Vagina (tissue), 2 donors: ENCODE data around the gene SDCBP2. TPM values are rescaled to one million over a fixed set of nuclear protein-coding genes. Genes with fewer than 3 reads are reported as not detected.

Experiments used
- DNase-seq, 2 donors: peaks; one replicate each; pipeline ENCODE4 v3.0.0-alpha.2; 2017; ENCODE audit errors: extremely low spot score in 2 of 2
- H3K27ac ChIP-seq: fragments of 200-600 bp; sonication (generic); one replicate; pipeline ENCODE4 v1.5.1; 2019
- H3K27me3 ChIP-seq: fragments of 200-600 bp; sonication (generic); one replicate; pipeline ENCODE4 v1.5.1; 2019
- H3K36me3 ChIP-seq, 2 donors: fragments of 200-600 bp; sonication (generic); one replicate each; pipeline ENCODE4 v1.5.1; 2017 to 2019
- H3K4me1 ChIP-seq: fragments of 200-600 bp; sonication (generic); one replicate; pipeline ENCODE4 v1.5.1; 2019
- H3K4me3 ChIP-seq, 2 donors: fragments of 200-600 bp; sonication (generic); 1 replicate in 1 of 2; 2 replicates in 1 of 2; pipeline ENCODE4 v1.5.1; 2016 to 2019
- H3K9me3 ChIP-seq: fragments of 200-600 bp; sonication (generic); one replicate; pipeline ENCODE4 v1.5.1; 2019
- POLR2A ChIP-seq, 2 donors: fragments of 450-650 bp; IDR thresholded peaks; one replicate each; pipeline ENCODE4 v1.6.1; 2017; ENCODE audit warnings: antibody characterized with exemption in 2 of 2, mild to moderate bottlenecking in 2 of 2, moderate library complexity in 2 of 2
- POLR2AphosphoS5 ChIP-seq, 2 donors: sonication (generic); formaldehyde crosslinking; IDR thresholded peaks; one replicate each; pipeline ENCODE4 v1.9.0; 2017; ENCODE audit warnings: antibody characterized with exemption in 2 of 2, mild to moderate bottlenecking in 2 of 2, low read depth in 1 of 2; ENCODE audit not compliant: insufficient read depth in 1 of 2
- intact Hi-C: fragments of 100-400 bp; cut with DNase I; formaldehyde crosslinking; loops from one replicate; pipeline ENCODE4 v1.15.1; 2023
- total RNA-seq: library from RNA; depleted of rRNA; stranded (reverse); fragments of >200 nt; gene quantifications from one replicate; pipeline ENCODE4 v1.2.3, GENCODE V29; 2016
- TF ChIP-seq, protein P1 (sequence below), 3 experiments: fragments of 450-650 bp in 2 of 3; fragments of 200-600 bp in 1 of 3; sonication (generic) in 1 of 3; IDR thresholded peaks; one replicate each; pipeline ENCODE4 v1.5.1; 2017 to 2019; ENCODE audit warnings: antibody characterized with exemption in 3 of 3, mild to moderate bottlenecking in 2 of 3, moderate library complexity in 2 of 3

Gene SDCBP2
- total RNA-seq, 1 donor from 2014 or later, result 43.5 TPM

- Histone ChIP-seq H3K27ac (no peak overlapping the region), H3K27me3 (no peaks in the 10 kb centered on the region), H3K4me1 (no peaks in the 10 kb centered on the region), H3K4me3 (no peak overlapping the region), H3K36me3 (no peaks in the 10 kb centered on the region), H3K9me3 (no peaks in the 10 kb centered on the region)
- no peak for DNase-seq
- intact Hi-C loops, result no loop called here
- no peak for TF ChIP-seq POLR2AphosphoS5 (IDR thresholded peaks at IDR 0.05; ENCODE audit: insufficient read depth in 1 of 2, low read depth in 1 of 2)
- TF ChIP-seq, protein P1, sequence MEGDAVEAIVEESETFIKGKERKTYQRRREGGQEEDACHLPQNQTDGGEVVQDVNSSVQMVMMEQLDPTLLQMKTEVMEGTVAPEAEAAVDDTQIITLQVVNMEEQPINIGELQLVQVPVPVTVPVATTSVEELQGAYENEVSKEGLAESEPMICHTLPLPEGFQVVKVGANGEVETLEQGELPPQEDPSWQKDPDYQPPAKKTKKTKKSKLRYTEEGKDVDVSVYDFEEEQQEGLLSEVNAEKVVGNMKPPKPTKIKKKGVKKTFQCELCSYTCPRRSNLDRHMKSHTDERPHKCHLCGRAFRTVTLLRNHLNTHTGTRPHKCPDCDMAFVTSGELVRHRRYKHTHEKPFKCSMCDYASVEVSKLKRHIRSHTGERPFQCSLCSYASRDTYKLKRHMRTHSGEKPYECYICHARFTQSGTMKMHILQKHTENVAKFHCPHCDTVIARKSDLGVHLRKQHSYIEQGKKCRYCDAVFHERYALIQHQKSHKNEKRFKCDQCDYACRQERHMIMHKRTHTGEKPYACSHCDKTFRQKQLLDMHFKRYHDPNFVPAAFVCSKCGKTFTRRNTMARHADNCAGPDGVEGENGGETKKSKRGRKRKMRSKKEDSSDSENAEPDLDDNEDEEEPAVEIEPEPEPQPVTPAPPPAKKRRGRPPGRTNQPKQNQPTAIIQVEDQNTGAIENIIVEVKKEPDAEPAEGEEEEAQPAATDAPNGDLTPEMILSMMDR (IDR thresholded peaks at IDR 0.05), result no peak
- TF ChIP-seq POLR2A (IDR thresholded peaks at IDR 0.05), result no peak
Measured at GRCh38 chr20:1301031-1301529, 27.9 kb downstream of the SDCBP2 start.

DNA sequence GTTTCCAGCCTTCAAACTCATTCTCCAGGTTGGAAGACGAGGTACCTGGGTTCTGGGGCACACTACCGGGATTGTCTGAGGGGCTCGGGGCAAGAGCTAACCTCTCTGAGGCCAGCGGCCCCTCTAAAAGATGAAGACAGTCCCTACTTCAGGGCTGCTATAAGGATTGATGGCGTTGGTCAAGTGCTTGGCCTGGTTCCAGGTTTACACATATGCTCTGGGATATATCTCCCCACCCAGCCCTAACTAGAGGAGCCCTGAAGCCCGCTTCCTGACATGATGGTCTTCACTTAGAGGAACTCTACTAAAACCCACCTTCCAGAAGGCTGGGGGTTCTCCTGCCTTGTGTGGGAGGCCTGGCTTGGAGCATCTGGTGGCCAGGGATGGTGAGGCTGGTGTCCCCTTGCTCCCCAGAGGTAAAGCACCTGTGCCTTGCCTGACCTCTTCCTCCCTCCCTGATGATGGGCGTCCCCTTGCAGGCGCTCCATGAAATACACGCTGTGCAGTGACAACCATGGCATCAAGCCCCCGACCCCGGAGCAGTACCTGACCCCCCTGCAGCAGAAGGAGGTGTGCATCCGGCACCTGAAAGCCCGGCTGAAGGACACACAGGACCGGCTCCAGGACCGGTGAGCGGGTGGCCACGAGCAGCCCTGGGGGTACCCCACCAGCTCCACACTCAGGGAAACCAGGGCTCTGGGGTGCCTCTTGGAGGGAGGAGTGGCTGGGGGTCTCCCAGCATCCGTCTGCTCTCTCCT lies 28.7 kb downstream of the SDCBP2 start:
- H3K4me1 ChIP-seq, result no peaks in the 10 kb centered on the region
- H3K36me3 ChIP-seq, result no peaks in the 10 kb centered on the region
- H3K4me3 ChIP-seq, result no peak overlapping the region
- no peaks in the 10 kb centered on the region for H3K27me3 ChIP-seq
- TF ChIP-seq POLR2AphosphoS5 (IDR thresholded peaks at IDR 0.05; ENCODE audit: insufficient read depth in 1 of 2, low read depth in 1 of 2), result no peak
- TF ChIP-seq POLR2A (IDR thresholded peaks at IDR 0.05), result no peak
- TF ChIP-seq, protein P1 (IDR thresholded peaks at IDR 0.05), result no peak
- no peak overlapping the region for H3K27ac ChIP-seq
- DNase-seq, result no peak
- H3K9me3 ChIP-seq, result no peaks in the 10 kb centered on the region
- intact Hi-C loops, result no loop called here

- Histone ChIP-seq H3K36me3 (no peaks in the 10 kb centered on the region), H3K27ac (no peak overlapping the region), H3K9me3 (no peaks in the 10 kb centered on the region), H3K4me3 (no peak overlapping the region), H3K27me3 (no peaks in the 10 kb centered on the region), H3K4me1 (no peaks in the 10 kb centered on the region)
- no peak for TF ChIP-seq POLR2A (IDR thresholded peaks at IDR 0.05)
- no peak for TF ChIP-seq POLR2AphosphoS5 (IDR thresholded peaks at IDR 0.05; ENCODE audit: insufficient read depth in 1 of 2, low read depth in 1 of 2)
- TF ChIP-seq, protein P1 (IDR thresholded peaks at IDR 0.05), result no peak
- no peak for DNase-seq
- intact Hi-C loops, result no loop called here
Measured at GRCh38 chr20:1299522-1299921, 29.4 kb downstream of the SDCBP2 start.

DNA sequence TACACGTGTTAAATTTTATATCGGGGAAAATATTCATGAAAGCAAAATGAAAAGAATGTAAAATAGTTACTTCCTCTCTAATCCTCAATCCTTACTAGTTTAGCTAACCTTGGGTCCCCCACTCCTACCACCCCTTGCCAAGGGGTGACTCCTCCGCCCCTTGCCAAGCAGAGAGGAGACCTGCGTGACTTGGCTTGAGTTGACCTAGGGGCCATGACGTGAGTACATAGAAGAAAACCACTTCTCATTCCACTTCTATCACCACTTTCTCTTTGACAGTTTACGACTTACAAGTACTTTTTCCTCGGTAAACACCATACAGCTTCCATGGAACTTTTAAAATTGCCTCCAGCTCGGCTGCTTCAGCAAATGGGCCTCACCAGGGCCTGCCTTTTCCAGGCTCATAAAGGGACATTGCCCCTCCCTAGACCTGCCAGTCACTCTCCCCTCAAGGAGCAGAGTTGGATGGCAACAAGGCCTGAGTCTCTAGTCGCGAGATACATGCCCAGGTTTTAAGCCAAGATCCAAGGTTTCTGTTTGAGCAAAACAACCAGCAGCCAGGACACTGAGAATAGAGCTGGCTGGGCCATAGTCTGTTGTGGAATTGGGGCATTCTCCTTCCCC lies 29.9 kb downstream of the SDCBP2 start:
- no peak overlapping the region for H3K4me3 ChIP-seq
- TF ChIP-seq, protein P1 (IDR thresholded peaks at IDR 0.05), result no peak
- TF ChIP-seq POLR2A (IDR thresholded peaks at IDR 0.05) (no peak), POLR2AphosphoS5 (IDR thresholded peaks at IDR 0.05; ENCODE audit: insufficient read depth in 1 of 2, low read depth in 1 of 2) (no peak)
- intact Hi-C loops, result no loop called here
- no peak for DNase-seq
- H3K36me3 ChIP-seq, result no peaks in the 10 kb centered on the region
- no peaks in the 10 kb centered on the region for H3K4me1 ChIP-seq
- no peaks in the 10 kb centered on the region for H3K9me3 ChIP-seq
- H3K27me3 ChIP-seq, result no peaks in the 10 kb centered on the region
- no peak overlapping the region for H3K27ac ChIP-seq

GRCh38 chr20:1298166-1298565 lies 30.8 kb downstream of the SDCBP2 start:
- no peak overlapping the region for H3K4me3 ChIP-seq
- no peak for DNase-seq
- H3K36me3 ChIP-seq, result no peaks in the 10 kb centered on the region
- intact Hi-C loops, result no loop called here
- H3K4me1 ChIP-seq, result no peaks in the 10 kb centered on the region
- no peak overlapping the region for H3K27ac ChIP-seq
- no peaks in the 10 kb centered on the region for H3K9me3 ChIP-seq
- H3K27me3 ChIP-seq, result no peaks in the 10 kb centered on the region
- TF ChIP-seq POLR2AphosphoS5 (IDR thresholded peaks at IDR 0.05; ENCODE audit: insufficient read depth in 1 of 2, low read depth in 1 of 2) (no peak), POLR2A (IDR thresholded peaks at IDR 0.05) (no peak)
- TF ChIP-seq, protein P1 (IDR thresholded peaks at IDR 0.05), result no peak
